Glutamatergic neuron (in vitro differentiated cells): ENCODE data around the gene ZNF750. TPM values are rescaled to one million over a fixed set of nuclear protein-coding genes. Genes with fewer than 3 reads are reported as not detected.
A peak's percentile ranks its signal among the peaks of the same experiment; 100 is the strongest.

Experiments used
- DNase-seq: peaks from one replicate; pipeline ENCODE4 v3.0.0; 2022
- H3K27ac Mint-ChIP-seq: one replicate; pipeline ENCODE4 v1.8.0; 2020; ENCODE audit warnings: mild to moderate bottlenecking, mixed read lengths, inconsistent platforms; ENCODE audit not compliant: unreplicated experiment
- H3K27me3 Mint-ChIP-seq: one replicate; pipeline ENCODE4 v1.8.0; 2020; ENCODE audit warnings: mild to moderate bottlenecking, moderate library complexity, mixed read lengths, inconsistent platforms; ENCODE audit not compliant: unreplicated experiment
- H3K36me3 Mint-ChIP-seq: one replicate; pipeline ENCODE4 v1.8.0; 2020; ENCODE audit warnings: mild to moderate bottlenecking, mixed read lengths, inconsistent platforms; ENCODE audit not compliant: unreplicated experiment
- H3K4me1 Mint-ChIP-seq: one replicate; pipeline ENCODE4 v1.8.0; 2020; ENCODE audit warnings: mild to moderate bottlenecking, low read depth, mixed read lengths, inconsistent platforms; ENCODE audit not compliant: unreplicated experiment
- H3K4me3 Mint-ChIP-seq: one replicate; pipeline ENCODE4 v1.8.0; 2020; ENCODE audit warnings: mild to moderate bottlenecking, mixed read lengths, inconsistent platforms; ENCODE audit not compliant: unreplicated experiment
- H3K9me3 Mint-ChIP-seq: one replicate; pipeline ENCODE4 v1.8.0; 2020; ENCODE audit warnings: mild to moderate bottlenecking, moderate library complexity, mixed read lengths, inconsistent platforms; ENCODE audit not compliant: unreplicated experiment
- CTCF ChIP-seq: fragments of 200-600 bp; sonication (generic); IDR thresholded peaks from one replicate; pipeline ENCODE4 v1.5.0; 2021; ENCODE audit not compliant: partially characterized antibody, unreplicated experiment
- total RNA-seq: library from RNA; stranded (reverse); fragmentation: NEBNext Ultra II Directional; extraction: Animal tissue kit (Norgen Biotek cat#: 25700); gene quantifications from one replicate; pipeline ENCODE4 v1.2.1, GENCODE V29; 2021; ENCODE audit not compliant: unreplicated experiment

Gene ZNF750
- total RNA-seq, 1 donor from 2014 or later: 1.4 TPM

GRCh38 chr17:82884341-82884969, 44.6 kb upstream of the ZNF750 start:
- peak overlapping the region; percentile 70 for H3K4me3 Mint-ChIP-seq
- H3K27ac Mint-ChIP-seq: peak overlapping the region; percentile 95
- H3K36me3 Mint-ChIP-seq: peaks cover 15% of the 10 kb centered on the region
- H3K4me1 Mint-ChIP-seq: peaks cover 58% of the 10 kb centered on the region
- H3K9me3 Mint-ChIP-seq: peaks cover 26% of the 10 kb centered on the region
- DNase-seq: no peak
- no peak for TF ChIP-seq CTCF
- peaks cover 22% of the 10 kb centered on the region for H3K27me3 Mint-ChIP-seq

- Mint-ChIP-seq H3K4me1 (peaks cover 63% of the 10 kb centered on the region), H3K9me3 (peaks cover 26% of the 10 kb centered on the region), H3K27ac (peak overlapping the region; percentile 95), H3K27me3 (peaks cover 22% of the 10 kb centered on the region), H3K4me3 (peak overlapping the region; percentile 34), H3K36me3 (peaks cover 17% of the 10 kb centered on the region)
- no peak for DNase-seq
- no peak for TF ChIP-seq CTCF
These were observed 43.7 kb upstream of the ZNF750 start for GRCh38 chr17:82883419-82884031.

GRCh38 chr17:82882715-82883418, 43.0 kb upstream of the ZNF750 start:
- peaks cover 14% of the 10 kb centered on the region for H3K36me3 Mint-ChIP-seq
- peak overlapping the region; percentile 36 for H3K4me3 Mint-ChIP-seq
- H3K27me3 Mint-ChIP-seq: peaks cover 20% of the 10 kb centered on the region
- H3K9me3 Mint-ChIP-seq: peaks cover 25% of the 10 kb centered on the region
- peak; percentile 17 for DNase-seq
- TF ChIP-seq CTCF: no peak
- H3K27ac Mint-ChIP-seq: peak overlapping the region; percentile 87
- peaks cover 62% of the 10 kb centered on the region for H3K4me1 Mint-ChIP-seq

GRCh38 chr17:82881900-82882714, 42.3 kb upstream of the ZNF750 start:
- Mint-ChIP-seq H3K9me3 (peaks cover 20% of the 10 kb centered on the region), H3K4me1 (peaks cover 54% of the 10 kb centered on the region), H3K27me3 (peaks cover 15% of the 10 kb centered on the region), H3K36me3 (peaks cover 10% of the 10 kb centered on the region), H3K4me3 (peak overlapping the region; percentile 36), H3K27ac (peak overlapping the region; percentile 87)
- no peak for TF ChIP-seq CTCF
- DNase-seq: no peak
